ENCODE data around the gene IPO4. TPM values are rescaled to one million over a fixed set of nuclear protein-coding genes. Genes with fewer than 3 reads are reported as not detected.
A peak's percentile ranks its signal among the peaks of the same experiment; 100 is the strongest.

Gene IPO4
- total RNA-seq, 2 donors from 2014 or later = 24.9 to 30.6 TPM

- intact Hi-C loops (cut with DNase I) = no loop called here
- peak; percentile 69 for DNase-seq (ENCODE audit: low spot score)
Measured at GRCh38 chr14:24179961-24180796, 8.4 kb downstream of the IPO4 start.

- DNase-seq (ENCODE audit: low spot score) = no peak
- intact Hi-C loops (cut with DNase I) = no loop called here
Measured at GRCh38 chr14:24179294-24179960, 9.2 kb downstream of the IPO4 start.

DNA sequence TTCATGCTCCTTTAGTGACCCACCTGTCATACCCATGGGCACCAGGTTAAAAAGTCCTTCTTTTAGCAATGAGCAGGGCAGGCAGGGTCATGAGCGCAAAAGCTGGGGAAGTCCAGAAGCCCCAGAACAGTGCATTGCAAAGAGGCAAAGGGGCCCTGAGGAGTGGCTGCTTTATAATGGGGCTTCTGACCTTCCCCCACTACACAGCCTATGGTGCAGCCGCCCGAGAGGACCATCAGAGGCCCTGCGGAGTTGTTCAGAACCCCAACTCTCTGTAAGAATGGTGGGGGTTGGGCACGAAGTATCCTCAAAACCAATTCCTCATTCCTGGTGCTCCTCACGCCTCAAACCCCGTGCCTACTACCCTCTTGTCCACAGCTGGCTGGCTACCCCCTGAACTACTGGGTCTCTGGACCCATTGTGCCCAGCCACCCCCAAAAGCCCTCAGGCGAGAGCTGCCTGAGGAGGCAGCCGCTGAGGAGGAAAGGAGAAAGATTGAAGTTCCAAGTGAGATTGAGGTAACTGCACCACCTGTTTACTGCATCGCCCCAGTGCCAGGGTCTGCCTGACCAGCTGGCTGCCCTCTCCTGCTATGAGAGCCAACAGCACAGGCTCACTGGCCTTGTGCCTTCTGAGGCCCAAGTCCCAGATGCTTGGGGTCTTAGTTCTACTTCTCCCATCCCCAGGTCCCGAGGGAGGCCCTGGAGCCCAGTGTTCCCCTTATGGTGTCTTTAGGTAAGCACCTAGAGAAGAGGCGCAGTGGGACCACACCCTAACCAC is 10.0 kb downstream of the IPO4 start:
- DNase-seq (ENCODE audit: low spot score) = no peak
- intact Hi-C loops (cut with DNase I) = no loop called here

- intact Hi-C loops (cut with DNase I) = no loop called here
- no peak for DNase-seq (ENCODE audit: low spot score)
Measured at GRCh38 chr14:24177891-24178290, 10.7 kb downstream of the IPO4 start.

- DNase-seq (ENCODE audit: low spot score) = peak; percentile 67
- intact Hi-C loops (cut with DNase I) = no loop called here
Measured at GRCh38 chr14:24177041-24177825, 11.4 kb downstream of the IPO4 start.

DNA sequence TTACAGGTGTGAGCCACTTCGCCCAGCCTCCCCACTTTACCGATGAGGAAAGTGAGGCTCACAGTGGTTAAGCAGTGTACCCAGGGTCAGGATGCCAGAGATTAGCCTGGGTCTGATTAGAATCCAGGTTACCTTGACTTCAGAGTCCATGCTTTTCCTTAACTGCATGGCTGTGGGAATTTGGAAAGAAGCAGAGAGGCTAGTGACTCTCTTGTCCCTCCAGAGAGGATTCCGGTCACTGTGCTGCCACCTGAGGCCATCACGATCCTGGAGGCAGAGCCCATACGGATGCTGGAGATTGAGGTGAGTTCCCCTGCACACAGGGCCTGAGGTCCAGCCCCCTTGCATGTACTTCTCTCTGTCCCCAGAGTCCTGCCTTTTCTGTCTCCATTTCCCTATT is 12.0 kb downstream of the IPO4 start:
- DNase-seq (ENCODE audit: low spot score) = no peak
- intact Hi-C loops (cut with DNase I) = no loop called here

- peak; percentile 82 for DNase-seq (ENCODE audit: low spot score)
- intact Hi-C loops (cut with DNase I) = no loop called here
Measured at GRCh38 chr14:24172871-24173281, 15.7 kb downstream of the IPO4 start.

DNA sequence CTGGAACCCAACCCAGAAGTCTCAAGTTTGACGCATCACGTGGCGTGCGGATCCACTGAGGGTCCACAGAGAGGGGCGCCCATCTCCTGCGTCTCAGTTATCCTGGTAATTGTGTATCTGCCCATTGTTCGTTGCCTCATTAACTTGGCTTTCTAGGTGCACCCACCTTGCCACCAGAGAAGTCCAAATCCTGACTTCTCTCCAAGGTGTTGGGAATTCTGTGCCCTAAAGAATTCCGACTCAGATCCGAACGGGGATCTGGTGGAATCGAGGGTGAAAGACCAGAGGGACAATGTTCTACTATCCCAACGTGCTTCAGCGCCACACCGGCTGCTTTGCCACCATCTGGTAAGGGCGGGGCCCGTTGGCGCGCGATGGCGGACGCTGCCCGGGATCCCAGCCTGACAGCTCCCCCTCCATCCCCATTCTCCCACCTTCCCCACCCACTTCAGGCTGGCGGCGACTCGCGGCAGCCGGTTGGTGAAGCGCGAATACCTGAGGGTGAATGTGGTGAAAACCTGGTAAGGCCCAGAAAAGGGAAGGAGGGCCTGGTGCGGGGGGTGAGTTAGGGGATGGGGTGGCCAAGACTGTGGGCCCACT is 16.3 kb downstream of the IPO4 start:
- DNase-seq (ENCODE audit: low spot score) = peak; percentile 77
- intact Hi-C loops (cut with DNase I) = no loop called here

GRCh38 chr14:24171422-24172260 is 17.0 kb downstream of the IPO4 start, which contains the start of gene REC8:
TSS of gene REC8 (plus strand) at chr14:24172080. CDS start at chr14:24172553, 473 bp downstream.
- peak; percentile 89 for DNase-seq (ENCODE audit: low spot score)
- intact Hi-C loops (cut with DNase I) = no loop called here

GRCh38 chr14:24167469-24168114 is 21.0 kb downstream of the IPO4 start:
- intact Hi-C loops (cut with DNase I) = no loop called here

DNA sequence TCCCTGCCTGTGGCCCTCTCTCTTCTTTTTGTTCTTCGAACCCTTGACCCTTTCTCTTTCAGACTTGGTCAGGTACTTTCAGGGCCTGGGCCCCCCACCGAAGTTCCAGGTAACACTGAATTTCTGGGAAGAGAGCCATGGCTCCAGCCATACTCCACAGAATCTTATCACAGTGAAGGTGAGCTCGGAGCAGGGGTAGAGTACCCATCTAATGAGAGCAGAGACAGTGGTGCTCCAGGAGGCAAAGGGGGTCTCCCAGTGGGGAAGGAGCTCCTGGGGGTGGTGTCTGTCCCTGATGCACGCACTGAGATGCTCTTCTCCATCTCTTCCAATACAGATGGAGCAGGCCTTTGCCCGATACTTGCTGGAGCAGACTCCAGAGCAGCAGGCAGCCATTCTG is 22.8 kb downstream of the IPO4 start:
- DNase-seq (ENCODE audit: low spot score) = no peak
- intact Hi-C loops (cut with DNase I) = no loop called here

More at GRCh38 chr14:24167469-24168114, 21.0 kb downstream of the IPO4 start:
- no peak for DNase-seq (ENCODE audit: low spot score)

- no peak for DNase-seq (ENCODE audit: low spot score)
- intact Hi-C loops (cut with DNase I) = no loop called here
Measured at GRCh38 chr14:24164518-24164991, 24.1 kb downstream of the IPO4 start.

DNA sequence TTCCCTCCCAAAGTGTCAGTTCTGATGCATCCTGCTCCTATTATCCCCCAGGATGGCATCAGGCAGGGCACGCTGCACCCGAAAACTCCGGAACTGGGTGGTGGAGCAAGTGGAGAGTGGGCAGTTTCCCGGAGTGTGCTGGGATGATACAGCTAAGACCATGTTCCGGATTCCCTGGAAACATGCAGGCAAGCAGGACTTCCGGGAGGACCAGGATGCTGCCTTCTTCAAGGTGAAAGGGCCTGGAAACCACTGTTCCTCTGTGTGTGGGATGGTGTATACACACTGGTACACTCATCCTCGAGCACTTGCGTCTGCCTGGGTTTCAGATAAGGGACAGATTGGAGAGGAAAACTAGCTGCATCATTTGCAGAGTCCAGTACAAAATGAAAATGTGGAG is 26.5 kb downstream of the IPO4 start:
- intact Hi-C loops (cut with DNase I) = no loop called here

DNA sequence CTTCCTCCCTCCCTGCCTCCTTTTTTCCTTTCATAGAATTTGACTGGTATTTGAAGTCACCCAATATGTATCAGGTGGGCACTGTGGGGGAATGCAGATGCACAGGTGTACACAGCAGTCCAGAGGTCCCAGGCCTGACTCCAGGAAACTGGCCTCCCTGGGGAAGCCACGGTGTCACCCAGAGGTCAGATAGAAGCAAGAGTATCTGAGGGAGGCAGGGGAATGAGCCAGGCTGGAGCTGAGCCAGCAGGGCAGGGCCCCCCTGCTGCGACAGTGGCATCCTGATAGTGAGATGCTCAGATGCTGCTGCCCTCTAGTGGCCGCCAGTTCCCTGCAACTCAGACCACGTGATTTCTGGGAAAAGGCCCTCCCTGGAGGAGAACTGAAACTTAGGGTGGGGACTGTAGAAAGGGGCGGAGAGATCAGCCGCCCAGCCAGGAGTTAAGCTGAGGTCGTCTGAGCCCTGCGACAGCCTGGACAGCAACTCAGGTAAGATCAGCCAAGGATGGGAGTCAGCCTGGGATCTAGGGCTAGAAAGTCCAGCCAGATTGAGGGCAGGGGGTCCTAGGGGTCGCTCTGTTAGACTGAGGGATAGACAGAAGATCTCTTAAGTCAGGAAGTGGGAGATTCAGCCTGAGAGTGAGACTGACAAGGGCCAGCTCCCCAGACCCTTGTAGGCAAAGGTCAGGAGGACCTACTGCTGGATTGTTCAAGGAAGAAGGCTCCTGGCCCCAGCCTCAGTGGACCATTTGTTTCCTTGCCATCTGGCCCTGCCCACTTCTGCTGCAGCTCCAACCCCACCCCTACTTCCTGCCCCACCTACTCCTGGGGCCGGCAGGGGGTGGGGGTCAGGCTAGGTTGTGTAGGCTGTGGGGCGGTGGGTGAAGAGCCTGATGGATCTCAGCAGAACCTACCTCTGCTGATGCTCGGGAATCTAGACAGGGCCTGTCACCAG is 27.5 kb downstream of the IPO4 start, which contains the start of gene IRF9:
TSS of gene IRF9 (plus strand) at position 416 of the 955 bp plus-strand sequence. CDS start 880 bp downstream, outside the sequence.
- intact Hi-C loops (cut with DNase I) = no loop called here
- DNase-seq (ENCODE audit: low spot score) = peak; percentile 98

More for the DNA sequence above, 26.5 kb downstream of the IPO4 start:
- DNase-seq (ENCODE audit: low spot score) = no peak

- intact Hi-C loops (cut with DNase I) = no loop called here
- peak; percentile 52 for DNase-seq (ENCODE audit: low spot score)
Measured at GRCh38 chr14:24160499-24160849, 28.1 kb downstream of the IPO4 start.

Data from posterior vena cava (tissue), 2 donors.